Testis (tissue), 3 donors: Measurements from ENCODE around the gene CD48. TPM values are rescaled to one million over a fixed set of nuclear protein-coding genes. Genes with fewer than 3 reads are reported as not detected.

Experiments used
- DNase-seq: peaks from one replicate; pipeline ENCODE4 v3.0.0-alpha.2; 2019
- H3K27ac ChIP-seq, 2 donors: fragments of 200-600 bp; sonication (generic); one replicate each; pipeline ENCODE4 v1.5.1; 2019
- H3K27me3 ChIP-seq: fragments of 200-600 bp; sonication (generic); one replicate; pipeline ENCODE4 v1.5.1; 2019
- H3K36me3 ChIP-seq: fragments of 200-600 bp; sonication (generic); one replicate; pipeline ENCODE4 v1.5.1; 2017; ENCODE audit warnings: low read depth; ENCODE audit errors: missing control alignments
- H3K4me1 ChIP-seq: fragments of 200-600 bp; sonication (generic); one replicate; pipeline ENCODE4 v1.5.1; 2019
- H3K4me3 ChIP-seq, 2 donors: fragments of 200-600 bp; sonication (generic); one replicate each; pipeline ENCODE4 v1.5.1; 2017 to 2019
- H3K9me3 ChIP-seq: fragments of 200-600 bp; sonication (generic); one replicate; pipeline ENCODE4 v1.5.1; 2017
- POLR2A ChIP-seq: fragments of 450-650 bp; IDR thresholded peaks from one replicate; pipeline ENCODE4 v1.6.1; 2017; ENCODE audit warnings: antibody characterized with exemption, mild to moderate bottlenecking, moderate library complexity
- WGBS, 2 donors: methylation state at CpG; one replicate each; pipeline ENCODE4 v1.1.5; 2018; 5-methylcytosine and 5-hydroxymethylcytosine counted together
- intact Hi-C: fragments of 100-400 bp; cut with DNase I; formaldehyde crosslinking; loops from one replicate; pipeline ENCODE4 v1.15.1; 2023; ENCODE audit warnings: low total_unique reads
- polyA plus RNA-seq: library from polyadenylated mRNA; stranded (reverse); fragments of 350-450 nt; fragmentation: Illumina TruSeq; extraction: RNeasy Lipid Tissue Mini Kit (QIAGEN cat#74804); gene quantifications from one replicate; pipeline ENCODE4 v1.2.3, GENCODE V29; 2014; ENCODE audit warnings: low read depth, low replicate concordance; ENCODE audit not compliant: insufficient read depth
- total RNA-seq, 2 donors: library from RNA; depleted of rRNA; stranded (reverse); fragments of >200 nt; gene quantifications; one replicate each; pipeline ENCODE4 v1.2.3, GENCODE V29; 2016
- TF ChIP-seq, protein P1 (sequence below), 3 experiments: fragments of 450-650 bp in 2 of 3; fragments of 200-600 bp in 1 of 3; sonication (generic) in 1 of 3; IDR thresholded peaks; one replicate each; pipeline ENCODE4 v1.5.1; 2016 to 2019; ENCODE audit warnings: antibody characterized with exemption in 3 of 3, mild to moderate bottlenecking in 2 of 3, moderate library complexity in 1 of 3

The CD48 gene
- total and polyA plus RNA-seq, 3 donors from 2014 or later = 0.63 to 6.1 (median 1.4) TPM

DNA sequence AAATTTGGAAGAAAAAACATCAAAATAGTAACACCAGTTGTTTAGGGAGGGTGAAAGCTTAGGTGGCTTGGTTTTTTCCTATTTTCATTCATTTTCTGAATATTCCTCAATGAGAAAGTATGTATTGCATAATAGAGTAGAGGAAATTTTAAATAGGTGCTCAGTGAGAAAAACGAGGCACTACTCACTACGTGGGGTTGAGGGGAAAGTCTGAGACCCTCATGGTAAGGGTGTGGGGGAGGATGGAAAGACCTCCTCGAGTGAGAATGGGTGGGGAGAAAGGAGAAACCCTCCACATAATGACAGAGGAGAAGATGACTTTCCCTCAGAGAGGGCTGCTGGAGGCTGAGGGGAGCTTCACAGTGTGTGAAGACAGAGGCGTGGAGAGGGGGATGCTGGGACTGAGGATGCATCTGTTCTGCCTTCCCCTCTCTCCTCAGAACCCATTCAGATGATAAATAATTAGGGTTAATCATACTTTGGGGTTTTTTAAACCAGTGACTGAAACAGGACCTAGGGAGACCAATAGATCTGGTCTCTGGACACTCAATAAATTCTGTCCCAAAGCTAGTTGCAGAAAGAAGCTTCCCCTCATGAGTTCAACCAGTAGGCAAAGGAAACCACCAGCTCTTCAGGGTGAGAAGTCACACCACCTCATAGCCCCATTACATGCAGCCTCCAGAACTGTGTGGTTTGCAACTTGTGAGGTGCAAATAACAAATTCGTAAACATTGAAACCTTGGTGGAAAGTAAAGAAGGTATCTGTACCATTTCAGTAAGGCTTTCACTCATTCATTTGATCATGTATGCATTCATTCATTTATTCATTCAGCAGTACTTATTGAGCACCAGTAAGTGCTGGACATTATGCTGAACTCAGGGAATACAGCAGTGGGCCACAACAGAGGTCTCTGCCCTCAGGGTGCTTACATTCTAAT lies 44.6 kb upstream of the CD48 start:
- WGBS, 2 donors = 83 to 85% methylated on average over 5 of the region's 5 CpGs
- H3K27ac ChIP-seq = no peak overlapping the region
- H3K27me3 ChIP-seq = no peaks in the 10 kb centered on the region
- peaks cover 8% of the 10 kb centered on the region for H3K4me1 ChIP-seq
- DNase-seq = no peak
- no peak overlapping the region for H3K4me3 ChIP-seq
- intact Hi-C loops = no loop called here
- no peak for TF ChIP-seq POLR2A
- TF ChIP-seq, protein P1, sequence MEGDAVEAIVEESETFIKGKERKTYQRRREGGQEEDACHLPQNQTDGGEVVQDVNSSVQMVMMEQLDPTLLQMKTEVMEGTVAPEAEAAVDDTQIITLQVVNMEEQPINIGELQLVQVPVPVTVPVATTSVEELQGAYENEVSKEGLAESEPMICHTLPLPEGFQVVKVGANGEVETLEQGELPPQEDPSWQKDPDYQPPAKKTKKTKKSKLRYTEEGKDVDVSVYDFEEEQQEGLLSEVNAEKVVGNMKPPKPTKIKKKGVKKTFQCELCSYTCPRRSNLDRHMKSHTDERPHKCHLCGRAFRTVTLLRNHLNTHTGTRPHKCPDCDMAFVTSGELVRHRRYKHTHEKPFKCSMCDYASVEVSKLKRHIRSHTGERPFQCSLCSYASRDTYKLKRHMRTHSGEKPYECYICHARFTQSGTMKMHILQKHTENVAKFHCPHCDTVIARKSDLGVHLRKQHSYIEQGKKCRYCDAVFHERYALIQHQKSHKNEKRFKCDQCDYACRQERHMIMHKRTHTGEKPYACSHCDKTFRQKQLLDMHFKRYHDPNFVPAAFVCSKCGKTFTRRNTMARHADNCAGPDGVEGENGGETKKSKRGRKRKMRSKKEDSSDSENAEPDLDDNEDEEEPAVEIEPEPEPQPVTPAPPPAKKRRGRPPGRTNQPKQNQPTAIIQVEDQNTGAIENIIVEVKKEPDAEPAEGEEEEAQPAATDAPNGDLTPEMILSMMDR (IDR thresholded peaks at IDR 0.05) = no peak
- H3K36me3 ChIP-seq = no peaks in the 10 kb centered on the region
- H3K9me3 ChIP-seq = no peaks in the 10 kb centered on the region

- H3K27ac ChIP-seq = no peak overlapping the region
- no peaks in the 10 kb centered on the region for H3K27me3 ChIP-seq
- no peaks in the 10 kb centered on the region for H3K9me3 ChIP-seq
- peaks cover 8% of the 10 kb centered on the region for H3K4me1 ChIP-seq
- no peaks in the 10 kb centered on the region for H3K36me3 ChIP-seq
- WGBS, 2 donors = 89 to 100% methylated on average over 2 of the region's 2 CpGs
- TF ChIP-seq, protein P1 (IDR thresholded peaks at IDR 0.05) = no peak
- no peak for TF ChIP-seq POLR2A
- no peak for DNase-seq
- intact Hi-C loops = no loop called here
- no peak overlapping the region for H3K4me3 ChIP-seq
Measured at GRCh38 chr1:160755461-160755860, 43.8 kb upstream of the CD48 start.

GRCh38 chr1:160753594-160753993 lies 42.0 kb upstream of the CD48 start:
- intact Hi-C loops = no loop called here
- Histone ChIP-seq H3K4me1 (peaks cover 8% of the 10 kb centered on the region), H3K27me3 (no peaks in the 10 kb centered on the region), H3K36me3 (no peaks in the 10 kb centered on the region), H3K4me3 (no peak overlapping the region), H3K9me3 (no peaks in the 10 kb centered on the region), H3K27ac (no peak overlapping the region)
- no peak for DNase-seq
- TF ChIP-seq, protein P1 (IDR thresholded peaks at IDR 0.05) = no peak
- no peak for TF ChIP-seq POLR2A

DNA sequence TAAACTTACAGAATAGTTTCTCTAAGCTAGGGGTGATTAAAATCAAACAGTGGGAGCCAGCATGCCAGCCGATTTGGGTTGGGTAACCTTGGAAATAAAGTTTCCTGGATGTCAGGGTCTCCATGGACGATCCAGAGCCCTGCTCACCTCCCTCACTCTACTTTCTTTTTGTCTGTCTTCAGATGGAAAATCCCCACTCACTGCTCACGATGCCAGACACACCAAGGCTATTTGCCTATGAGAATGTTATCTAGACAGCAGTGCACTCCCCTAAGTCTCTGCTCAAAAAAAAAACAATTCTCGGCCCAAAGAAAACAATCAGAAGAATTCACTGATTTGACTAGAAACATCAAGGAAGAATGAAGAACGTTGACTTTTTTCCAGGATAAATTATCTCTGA lies 41.3 kb upstream of the CD48 start:
- WGBS, 2 donors = 28% methylated on average over 5 of the region's 5 CpGs
- no peak overlapping the region for H3K27ac ChIP-seq
- no peaks in the 10 kb centered on the region for H3K27me3 ChIP-seq
- H3K9me3 ChIP-seq = no peaks in the 10 kb centered on the region
- TF ChIP-seq, protein P1 (IDR thresholded peaks at IDR 0.05) = no peak
- no peak for TF ChIP-seq POLR2A
- intact Hi-C loops = no loop called here
- H3K36me3 ChIP-seq = no peaks in the 10 kb centered on the region
- H3K4me1 ChIP-seq = peaks cover 8% of the 10 kb centered on the region
- DNase-seq = peak; percentile 21
- no peak overlapping the region for H3K4me3 ChIP-seq

- Histone ChIP-seq H3K27me3 (no peaks in the 10 kb centered on the region), H3K27ac (no peak overlapping the region), H3K4me1 (peaks cover 8% of the 10 kb centered on the region), H3K9me3 (no peaks in the 10 kb centered on the region), H3K36me3 (no peaks in the 10 kb centered on the region), H3K4me3 (no peak overlapping the region)
- DNase-seq = no peak
- intact Hi-C loops = no loop called here
- whole genome bisulfite sequencing, 2 donors = 78 to 80% methylated on average over 3 of the region's 3 CpGs
- TF ChIP-seq, protein P1 (IDR thresholded peaks at IDR 0.05) = no peak
- no peak for TF ChIP-seq POLR2A
Measured at GRCh38 chr1:160752406-160752805, 40.8 kb upstream of the CD48 start.
